Activated naive CD8-positive, alpha-beta T cell (primary cell): ENCODE measurements around the gene NRXN3.

Experiments used
- H3K27ac Mint-ChIP-seq: one replicate; pipeline ENCODE4 v1.8.0; 2021; ENCODE audit warnings: mixed read lengths
- H3K27me3 Mint-ChIP-seq: one replicate; pipeline ENCODE4 v1.8.0; 2021; ENCODE audit warnings: mixed read lengths
- H3K36me3 Mint-ChIP-seq: one replicate; pipeline ENCODE4 v1.8.0; 2021; ENCODE audit warnings: mixed read lengths
- H3K4me1 Mint-ChIP-seq: one replicate; pipeline ENCODE4 v1.8.0; 2021; ENCODE audit warnings: low read depth, mixed read lengths
- H3K4me3 Mint-ChIP-seq: one replicate; pipeline ENCODE4 v1.8.0; 2021; ENCODE audit warnings: mild to moderate bottlenecking, mixed read lengths
- H3K9me3 Mint-ChIP-seq: one replicate; pipeline ENCODE4 v1.8.0; 2021; ENCODE audit warnings: low read depth, mixed read lengths

Gene NRXN3

GRCh38 chr14:79331830-79332229 is 1161.7 kb downstream of the NRXN3 start:
- no peaks in the 10 kb centered on the region for H3K9me3 Mint-ChIP-seq
- no peaks in the 10 kb centered on the region for H3K4me1 Mint-ChIP-seq
- no peak overlapping the region for H3K4me3 Mint-ChIP-seq
- H3K27me3 Mint-ChIP-seq: no peaks in the 10 kb centered on the region
- no peaks in the 10 kb centered on the region for H3K36me3 Mint-ChIP-seq
- no peak overlapping the region for H3K27ac Mint-ChIP-seq

- Mint-ChIP-seq H3K4me3 (no peak overlapping the region), H3K27me3 (no peaks in the 10 kb centered on the region), H3K9me3 (no peaks in the 10 kb centered on the region), H3K4me1 (no peaks in the 10 kb centered on the region), H3K27ac (no peak overlapping the region), H3K36me3 (no peaks in the 10 kb centered on the region)
Measured at GRCh38 chr14:79332504-79333197, 1162.5 kb downstream of the NRXN3 start.

GRCh38 chr14:79333198-79333546 is 1163.0 kb downstream of the NRXN3 start:
- Mint-ChIP-seq H3K4me1 (no peaks in the 10 kb centered on the region), H3K27ac (no peak overlapping the region)

GRCh38 chr14:79334272-79334671 is 1164.1 kb downstream of the NRXN3 start:
- Mint-ChIP-seq H3K9me3 (no peaks in the 10 kb centered on the region), H3K27ac (no peak overlapping the region), H3K4me3 (no peak overlapping the region), H3K27me3 (no peaks in the 10 kb centered on the region), H3K4me1 (no peaks in the 10 kb centered on the region), H3K36me3 (no peaks in the 10 kb centered on the region)

More at GRCh38 chr14:79333198-79333546, 1163.0 kb downstream of the NRXN3 start:
- no peak overlapping the region for H3K4me3 Mint-ChIP-seq
- H3K9me3 Mint-ChIP-seq: no peaks in the 10 kb centered on the region
- H3K36me3 Mint-ChIP-seq: no peaks in the 10 kb centered on the region
- H3K27me3 Mint-ChIP-seq: no peaks in the 10 kb centered on the region

GRCh38 chr14:79337761-79338160 is 1167.6 kb downstream of the NRXN3 start:
- Mint-ChIP-seq H3K9me3 (no peaks in the 10 kb centered on the region), H3K4me3 (no peak overlapping the region), H3K27me3 (no peaks in the 10 kb centered on the region), H3K27ac (no peak overlapping the region), H3K4me1 (no peaks in the 10 kb centered on the region), H3K36me3 (no peaks in the 10 kb centered on the region)

- H3K4me1 Mint-ChIP-seq: no peaks in the 10 kb centered on the region
- H3K4me3 Mint-ChIP-seq: no peak overlapping the region
- H3K27ac Mint-ChIP-seq: no peak overlapping the region
- no peaks in the 10 kb centered on the region for H3K9me3 Mint-ChIP-seq
- H3K36me3 Mint-ChIP-seq: no peaks in the 10 kb centered on the region
- no peaks in the 10 kb centered on the region for H3K27me3 Mint-ChIP-seq
Measured at GRCh38 chr14:79342942-79343341, 1172.8 kb downstream of the NRXN3 start.

- no peaks in the 10 kb centered on the region for H3K4me1 Mint-ChIP-seq
- no peak overlapping the region for H3K4me3 Mint-ChIP-seq
- no peaks in the 10 kb centered on the region for H3K9me3 Mint-ChIP-seq
- no peaks in the 10 kb centered on the region for H3K27me3 Mint-ChIP-seq
- H3K36me3 Mint-ChIP-seq: no peaks in the 10 kb centered on the region
- no peak overlapping the region for H3K27ac Mint-ChIP-seq
Measured at GRCh38 chr14:79351011-79351410, 1180.8 kb downstream of the NRXN3 start.

GRCh38 chr14:79352076-79352630 is 1182.0 kb downstream of the NRXN3 start:
- no peaks in the 10 kb centered on the region for H3K9me3 Mint-ChIP-seq
- no peaks in the 10 kb centered on the region for H3K27me3 Mint-ChIP-seq
- no peaks in the 10 kb centered on the region for H3K4me1 Mint-ChIP-seq
- H3K36me3 Mint-ChIP-seq: no peaks in the 10 kb centered on the region
- H3K4me3 Mint-ChIP-seq: no peak overlapping the region
- H3K27ac Mint-ChIP-seq: no peak overlapping the region

- Mint-ChIP-seq H3K4me3 (no peak overlapping the region), H3K27ac (no peak overlapping the region), H3K27me3 (no peaks in the 10 kb centered on the region), H3K4me1 (no peaks in the 10 kb centered on the region), H3K36me3 (no peaks in the 10 kb centered on the region), H3K9me3 (no peaks in the 10 kb centered on the region)
Measured at GRCh38 chr14:79354336-79354735, 1184.2 kb downstream of the NRXN3 start.

- no peaks in the 10 kb centered on the region for H3K9me3 Mint-ChIP-seq
- H3K36me3 Mint-ChIP-seq: no peaks in the 10 kb centered on the region
- no peaks in the 10 kb centered on the region for H3K4me1 Mint-ChIP-seq
- H3K4me3 Mint-ChIP-seq: no peak overlapping the region
- H3K27me3 Mint-ChIP-seq: no peaks in the 10 kb centered on the region
- H3K27ac Mint-ChIP-seq: no peak overlapping the region
Measured at GRCh38 chr14:79356040-79356439, 1185.9 kb downstream of the NRXN3 start.

- no peak overlapping the region for H3K27ac Mint-ChIP-seq
- H3K36me3 Mint-ChIP-seq: no peaks in the 10 kb centered on the region
- no peak overlapping the region for H3K4me3 Mint-ChIP-seq
- no peaks in the 10 kb centered on the region for H3K4me1 Mint-ChIP-seq
- no peaks in the 10 kb centered on the region for H3K9me3 Mint-ChIP-seq
- no peaks in the 10 kb centered on the region for H3K27me3 Mint-ChIP-seq
Measured at GRCh38 chr14:79357307-79357706, 1187.1 kb downstream of the NRXN3 start.

GRCh38 chr14:79363291-79363690 is 1193.1 kb downstream of the NRXN3 start:
- Mint-ChIP-seq H3K4me3 (no peak overlapping the region), H3K4me1 (no peaks in the 10 kb centered on the region), H3K9me3 (no peaks in the 10 kb centered on the region), H3K36me3 (no peaks in the 10 kb centered on the region), H3K27ac (no peak overlapping the region), H3K27me3 (peaks cover 1% of the 10 kb centered on the region)

GRCh38 chr14:79369359-79370332 is 1199.5 kb downstream of the NRXN3 start:
- H3K27ac Mint-ChIP-seq: no peak overlapping the region
- no peaks in the 10 kb centered on the region for H3K36me3 Mint-ChIP-seq
- no peak overlapping the region for H3K4me3 Mint-ChIP-seq
- peaks cover 6% of the 10 kb centered on the region for H3K9me3 Mint-ChIP-seq
- H3K4me1 Mint-ChIP-seq: no peaks in the 10 kb centered on the region
- H3K27me3 Mint-ChIP-seq: no peaks in the 10 kb centered on the region

- H3K27ac Mint-ChIP-seq: no peak overlapping the region
- H3K36me3 Mint-ChIP-seq: no peaks in the 10 kb centered on the region
- peaks cover 8% of the 10 kb centered on the region for H3K9me3 Mint-ChIP-seq
- H3K4me3 Mint-ChIP-seq: no peak overlapping the region
- H3K4me1 Mint-ChIP-seq: no peaks in the 10 kb centered on the region
- no peaks in the 10 kb centered on the region for H3K27me3 Mint-ChIP-seq
Measured at GRCh38 chr14:79370969-79371368, 1200.8 kb downstream of the NRXN3 start.

- Mint-ChIP-seq H3K36me3 (no peaks in the 10 kb centered on the region), H3K27me3 (no peaks in the 10 kb centered on the region), H3K27ac (no peak overlapping the region), H3K4me1 (no peaks in the 10 kb centered on the region), H3K9me3 (peaks cover 8% of the 10 kb centered on the region), H3K4me3 (no peak overlapping the region)
Measured at GRCh38 chr14:79373451-79373850, 1203.3 kb downstream of the NRXN3 start.
